ENCODE results near the gene ARHGAP4.

The ARHGAP4 gene

GRCh38 chrX:153966283-153966688 is 40.2 kb upstream of the ARHGAP4 start:
- CTCF ChIA-PET, result interaction anchor here (1.5 to 6.2 kb wide), 2 partner anchors 19 to 43 kb away, joined by 5 to 36 read pairs; no protein-coding TSS in a partner anchor
- POLR2A ChIA-PET, result interaction anchor here (0.6 to 1.1 kb wide), 2 partner anchors 38 to 220 kb away, joined by 3 read pairs; no protein-coding TSS in a partner anchor
- TF ChIP-seq PKNOX1 (IDR thresholded peaks at IDR 0.05), result no peak
- no peak for TF ChIP-seq ARNT (IDR thresholded peaks at IDR 0.05)
- no peak for DNase-seq (ENCODE audit: extremely low spot score)

- no peak for DNase-seq (ENCODE audit: extremely low spot score)
- TF ChIP-seq FOXA1 (IDR thresholded peaks at IDR 0.05) (no peak), FOXM1 (IDR thresholded peaks at IDR 0.05; ENCODE audit: borderline replicate concordance) (no peak), SP1 (IDR thresholded peaks at IDR 0.05) (no peak), HDGF (IDR thresholded peaks at IDR 0.05; ENCODE audit: borderline replicate concordance) (no peak), BHLHE40 (IDR thresholded peaks at IDR 0.05; ENCODE audit: borderline replicate concordance) (no peak), LEF1 (IDR thresholded peaks at IDR 0.05; ENCODE audit: borderline replicate concordance) (no peak), CTBP1 (IDR thresholded peaks at IDR 0.05; ENCODE audit: borderline replicate concordance) (no peak), NFRKB (IDR thresholded peaks at IDR 0.05) (no peak), L3MBTL2 (conservative IDR thresholded peaks at IDR 0.05) (no peak), PKNOX1 (IDR thresholded peaks at IDR 0.05) (no peak), ZNF384 (IDR thresholded peaks at IDR 0.05) (no peak), TARDBP (IDR thresholded peaks at IDR 0.05) (no peak), ELF4 (IDR thresholded peaks at IDR 0.05) (no peak), ARNT (IDR thresholded peaks at IDR 0.05) (no peak), SUZ12 (IDR thresholded peaks at IDR 0.05) (no peak), FOXK2 (IDR thresholded peaks at IDR 0.05) (no peak)
- POLR2A ChIA-PET, result no interaction called here
- CTCF ChIA-PET, result interaction anchor here (0.6 to 1.5 kb wide), 2 partner anchors 28 to 42 kb away, joined by 3 to 5 read pairs; no protein-coding TSS in a partner anchor
These were observed 39.3 kb upstream of the ARHGAP4 start for GRCh38 chrX:153965406-153965805.

- TF ChIP-seq FOXA1 (IDR thresholded peaks at IDR 0.05) (no peak), CTBP1 (IDR thresholded peaks at IDR 0.05; ENCODE audit: borderline replicate concordance) (no peak), FOXK2 (IDR thresholded peaks at IDR 0.05) (no peak), NFRKB (IDR thresholded peaks at IDR 0.05) (no peak), ARNT (IDR thresholded peaks at IDR 0.05) (no peak)
- DNase-seq (ENCODE audit: extremely low spot score), result no peak
- POLR2A ChIA-PET, result no interaction called here
- CTCF ChIA-PET, result interaction anchor here (1.4 kb wide), 1 partner anchor 17 kb away, joined by 4 read pairs; no protein-coding TSS in a partner anchor
These were observed 38.0 kb upstream of the ARHGAP4 start for GRCh38 chrX:153964105-153964504.

GRCh38 chrX:153963546-153963945 is 37.5 kb upstream of the ARHGAP4 start:
- no peak for TF ChIP-seq ARNT (IDR thresholded peaks at IDR 0.05)
- no peak for TF ChIP-seq NFRKB (IDR thresholded peaks at IDR 0.05)
- TF ChIP-seq FOXA1 (IDR thresholded peaks at IDR 0.05), result no peak
- no peak for TF ChIP-seq ZNF384 (IDR thresholded peaks at IDR 0.05)
- no peak for TF ChIP-seq LEF1 (IDR thresholded peaks at IDR 0.05; ENCODE audit: borderline replicate concordance)
- no peak for TF ChIP-seq SP1 (IDR thresholded peaks at IDR 0.05)
- TF ChIP-seq ELF4 (IDR thresholded peaks at IDR 0.05), result no peak
- no peak for TF ChIP-seq BHLHE40 (IDR thresholded peaks at IDR 0.05; ENCODE audit: borderline replicate concordance)
- no peak for TF ChIP-seq CTBP1 (IDR thresholded peaks at IDR 0.05; ENCODE audit: borderline replicate concordance)
- TF ChIP-seq PKNOX1 (IDR thresholded peaks at IDR 0.05), result no peak
- no peak for TF ChIP-seq FOXK2 (IDR thresholded peaks at IDR 0.05)
- TF ChIP-seq SUZ12 (IDR thresholded peaks at IDR 0.05), result no peak
- TF ChIP-seq L3MBTL2 (conservative IDR thresholded peaks at IDR 0.05), result no peak
- TF ChIP-seq FOXM1 (IDR thresholded peaks at IDR 0.05; ENCODE audit: borderline replicate concordance), result no peak
- TF ChIP-seq HDGF (IDR thresholded peaks at IDR 0.05; ENCODE audit: borderline replicate concordance), result no peak
- no peak for TF ChIP-seq TARDBP (IDR thresholded peaks at IDR 0.05)
- ChIA-PET CTCF (interaction anchor here (0.6 to 1.4 kb wide), 2 partner anchors 17 to 1015 kb away, joined by 3 to 4 read pairs; no protein-coding TSS in a partner anchor), POLR2A (no interaction called here)
- no peak for DNase-seq (ENCODE audit: extremely low spot score)

- CTCF ChIA-PET, result interaction anchor here (1.8 kb wide), 1 partner anchor 14 kb away, joined by 6 read pairs; no protein-coding TSS in a partner anchor
- POLR2A ChIA-PET, result interaction anchor here (1.5 kb wide), 1 partner anchor 13 kb away, joined by 3 read pairs; no protein-coding TSS in a partner anchor
- DNase-seq (ENCODE audit: extremely low spot score), result no peak
- no peak for TF ChIP-seq SUZ12 (IDR thresholded peaks at IDR 0.05)
- TF ChIP-seq HDGF (IDR thresholded peaks at IDR 0.05; ENCODE audit: borderline replicate concordance), result no peak
- no peak for TF ChIP-seq FOXM1 (IDR thresholded peaks at IDR 0.05; ENCODE audit: borderline replicate concordance)
- no peak for TF ChIP-seq BHLHE40 (IDR thresholded peaks at IDR 0.05; ENCODE audit: borderline replicate concordance)
- TF ChIP-seq L3MBTL2 (conservative IDR thresholded peaks at IDR 0.05), result no peak
- TF ChIP-seq SP1 (IDR thresholded peaks at IDR 0.05), result no peak
- TF ChIP-seq CTBP1 (IDR thresholded peaks at IDR 0.05; ENCODE audit: borderline replicate concordance), result no peak
- TF ChIP-seq NFRKB (IDR thresholded peaks at IDR 0.05), result no peak
- no peak for TF ChIP-seq FOXA1 (IDR thresholded peaks at IDR 0.05)
- no peak for TF ChIP-seq FOXK2 (IDR thresholded peaks at IDR 0.05)
- TF ChIP-seq ARNT (IDR thresholded peaks at IDR 0.05), result no peak
- no peak for TF ChIP-seq TARDBP (IDR thresholded peaks at IDR 0.05)
- TF ChIP-seq ZNF384 (IDR thresholded peaks at IDR 0.05), result no peak
- TF ChIP-seq LEF1 (IDR thresholded peaks at IDR 0.05; ENCODE audit: borderline replicate concordance), result no peak
- TF ChIP-seq PKNOX1 (IDR thresholded peaks at IDR 0.05), result no peak
- TF ChIP-seq ELF4 (IDR thresholded peaks at IDR 0.05), result no peak
These were observed 35.2 kb upstream of the ARHGAP4 start for GRCh38 chrX:153961292-153961691.

Data from HEK293T (cell line).